MCF 10A (cell line): ENCODE measurements around the gene SPATA13. TPM values are rescaled to one million over a fixed set of nuclear protein-coding genes. Genes with fewer than 3 reads are reported as not detected.

Experiments used
- BruUV-seq: library from RNA; stranded (reverse); fragments of 400-500 nt; replicated peaks from 2 replicates; lab custom pipeline; 2021; lab: Mats Ljungman, UMichigan
- CTCF ChIA-PET: fragments of 300-600 bp; sonication (Branson Sonifier 250); formaldehyde crosslinking; extraction: SDS; loops from one replicate; lab custom pipeline; 2021; ENCODE audit warnings: antibody characterized with exemption, inconsistent platforms; lab: Yijun Ruan, JAX
- POLR2A ChIA-PET: fragments of 300-600, 350-650 bp; sonication (Branson Sonifier 250); formaldehyde crosslinking; extraction: SDS; loops from one replicate; lab custom pipeline; 2020; ENCODE audit warnings: antibody characterized with exemption, inconsistent platforms; lab: Yijun Ruan, JAX
- DNase-seq: peaks from one replicate; pipeline ENCODE4 v3.0.0-alpha.2; 2018; ENCODE audit not compliant: unreplicated experiment
- H3K27ac Mint-ChIP-seq: one replicate; pipeline ENCODE4 v1.8.0; 2022; ENCODE audit warnings: mild to moderate bottlenecking, low read depth, mixed read lengths; ENCODE audit not compliant: unreplicated experiment
- H3K27me3 Mint-ChIP-seq: one replicate; pipeline ENCODE4 v1.8.0; 2022; ENCODE audit warnings: mixed read lengths; ENCODE audit not compliant: insufficient read depth, unreplicated experiment
- H3K36me3 Mint-ChIP-seq: one replicate; pipeline ENCODE4 v1.8.0; 2022; ENCODE audit warnings: mild to moderate bottlenecking, moderate library complexity, mixed read lengths; ENCODE audit not compliant: insufficient read depth, unreplicated experiment
- H3K4me1 Mint-ChIP-seq: one replicate; pipeline ENCODE4 v1.8.0; 2022; ENCODE audit warnings: mixed read lengths; ENCODE audit not compliant: insufficient read depth, unreplicated experiment
- H3K4me3 Mint-ChIP-seq: one replicate; pipeline ENCODE4 v1.8.0; 2022; ENCODE audit warnings: mild to moderate bottlenecking, moderate library complexity, mixed read lengths; ENCODE audit not compliant: unreplicated experiment
- H3K9me3 Mint-ChIP-seq: one replicate; pipeline ENCODE4 v1.8.0; 2022; ENCODE audit warnings: mixed read lengths; ENCODE audit not compliant: unreplicated experiment
- intact Hi-C: fragments of 100-400 bp; cut with micrococcal nuclease; formaldehyde crosslinking; loops from 2 replicates; pipeline ENCODE4 v1.14.1; 2022
- total RNA-seq: library from RNA; stranded (reverse); gene quantifications from 2 replicates; pipeline ENCODE4 v1.2.3, GENCODE V29; 2022
- TF ChIP-seq, protein P1 (sequence below): fragments of 200-600 bp; IDR thresholded peaks from one replicate; pipeline ENCODE4 v1.8.0; 2022; ENCODE audit warnings: antibody characterized with exemption, mild to moderate bottlenecking; ENCODE audit not compliant: unreplicated experiment

The SPATA13 gene
- total RNA-seq, 1 experiment from 2014 or later = 2.2 TPM

DNA sequence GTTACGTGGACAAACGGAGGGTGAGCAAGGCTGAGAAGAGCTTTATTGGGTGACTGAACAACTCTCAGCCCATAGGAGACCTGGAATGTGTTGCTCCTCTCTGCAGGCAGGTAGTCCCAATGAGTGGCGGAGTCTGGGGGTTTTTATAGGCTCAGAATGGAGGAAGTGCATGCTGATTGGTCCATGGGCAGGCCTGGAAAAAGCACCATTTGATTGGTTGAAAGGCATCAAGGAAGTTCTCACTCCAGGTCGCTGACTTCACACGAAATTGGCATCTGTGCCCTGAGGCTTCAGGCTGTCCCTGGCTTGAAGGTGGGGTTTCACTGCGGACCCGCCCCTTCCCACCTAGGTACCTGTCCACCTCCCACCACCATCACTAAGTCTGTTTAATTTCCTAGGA, 65.4 kb downstream of the SPATA13 start:
- no peak for DNase-seq
- no peak overlapping the region for H3K27ac Mint-ChIP-seq
- TF ChIP-seq, protein P1, sequence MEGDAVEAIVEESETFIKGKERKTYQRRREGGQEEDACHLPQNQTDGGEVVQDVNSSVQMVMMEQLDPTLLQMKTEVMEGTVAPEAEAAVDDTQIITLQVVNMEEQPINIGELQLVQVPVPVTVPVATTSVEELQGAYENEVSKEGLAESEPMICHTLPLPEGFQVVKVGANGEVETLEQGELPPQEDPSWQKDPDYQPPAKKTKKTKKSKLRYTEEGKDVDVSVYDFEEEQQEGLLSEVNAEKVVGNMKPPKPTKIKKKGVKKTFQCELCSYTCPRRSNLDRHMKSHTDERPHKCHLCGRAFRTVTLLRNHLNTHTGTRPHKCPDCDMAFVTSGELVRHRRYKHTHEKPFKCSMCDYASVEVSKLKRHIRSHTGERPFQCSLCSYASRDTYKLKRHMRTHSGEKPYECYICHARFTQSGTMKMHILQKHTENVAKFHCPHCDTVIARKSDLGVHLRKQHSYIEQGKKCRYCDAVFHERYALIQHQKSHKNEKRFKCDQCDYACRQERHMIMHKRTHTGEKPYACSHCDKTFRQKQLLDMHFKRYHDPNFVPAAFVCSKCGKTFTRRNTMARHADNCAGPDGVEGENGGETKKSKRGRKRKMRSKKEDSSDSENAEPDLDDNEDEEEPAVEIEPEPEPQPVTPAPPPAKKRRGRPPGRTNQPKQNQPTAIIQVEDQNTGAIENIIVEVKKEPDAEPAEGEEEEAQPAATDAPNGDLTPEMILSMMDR = no peak

DNA sequence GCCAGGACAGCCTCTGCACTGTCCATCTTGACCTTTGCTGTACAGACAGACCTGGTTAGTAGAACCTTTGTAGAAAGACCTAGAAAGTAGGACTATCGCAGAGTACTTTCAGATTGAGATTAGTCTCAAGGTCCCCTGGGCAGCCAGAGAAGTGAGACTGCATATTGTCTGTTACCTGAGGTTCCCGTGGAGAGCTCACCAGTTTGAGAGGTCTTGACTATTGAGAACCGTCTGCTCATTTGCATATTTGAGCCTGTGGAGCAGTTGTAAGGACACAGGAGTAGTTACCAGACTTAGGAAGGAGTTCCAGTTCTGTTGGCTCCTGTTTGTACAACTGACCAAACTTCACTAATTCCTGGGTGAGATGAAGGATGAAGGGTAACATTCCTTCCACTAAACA, 66.2 kb downstream of the SPATA13 start:
- Mint-ChIP-seq H3K27me3 (no peaks in the 10 kb centered on the region), H3K27ac (no peak overlapping the region), H3K36me3 (no peaks in the 10 kb centered on the region), H3K4me1 (no peaks in the 10 kb centered on the region), H3K4me3 (no peak overlapping the region), H3K9me3 (no peaks in the 10 kb centered on the region)
- ChIA-PET CTCF (interaction anchor here (0.6 to 3.4 kb wide), 5 partner anchors 173 to 1603 kb away, joined by 3 to 16 read pairs (median 9); no protein-coding TSS in a partner anchor), POLR2A (interaction anchor here (0.7 to 1.7 kb wide), 2 partner anchors 65 to 207 kb away, joined by 3 to 4 read pairs; no protein-coding TSS in a partner anchor)
- TF ChIP-seq, protein P1 = no peak
- no TSS peak for BruUV-seq
- DNase-seq = no peak
- intact Hi-C loops = loop anchor here (10.0 kb wide), 1 partner anchor 498 kb away; no protein-coding TSS in a partner anchor

More for the DNA sequence above, 65.4 kb downstream of the SPATA13 start:
- no peaks in the 10 kb centered on the region for H3K9me3 Mint-ChIP-seq
- H3K4me1 Mint-ChIP-seq = no peaks in the 10 kb centered on the region
- intact Hi-C loops = loop anchor here (10.0 kb wide), 1 partner anchor 499 kb away; no protein-coding TSS in a partner anchor
- POLR2A ChIA-PET = no interaction called here
- no peak overlapping the region for H3K4me3 Mint-ChIP-seq
- no TSS peak for BruUV-seq
- no peaks in the 10 kb centered on the region for H3K27me3 Mint-ChIP-seq
- no peaks in the 10 kb centered on the region for H3K36me3 Mint-ChIP-seq
- CTCF ChIA-PET = interaction anchor here (0.6 to 3.4 kb wide), 7 partner anchors 55 to 304 kb away, joined by 3 to 16 read pairs (median 9); no protein-coding TSS in a partner anchor

DNA sequence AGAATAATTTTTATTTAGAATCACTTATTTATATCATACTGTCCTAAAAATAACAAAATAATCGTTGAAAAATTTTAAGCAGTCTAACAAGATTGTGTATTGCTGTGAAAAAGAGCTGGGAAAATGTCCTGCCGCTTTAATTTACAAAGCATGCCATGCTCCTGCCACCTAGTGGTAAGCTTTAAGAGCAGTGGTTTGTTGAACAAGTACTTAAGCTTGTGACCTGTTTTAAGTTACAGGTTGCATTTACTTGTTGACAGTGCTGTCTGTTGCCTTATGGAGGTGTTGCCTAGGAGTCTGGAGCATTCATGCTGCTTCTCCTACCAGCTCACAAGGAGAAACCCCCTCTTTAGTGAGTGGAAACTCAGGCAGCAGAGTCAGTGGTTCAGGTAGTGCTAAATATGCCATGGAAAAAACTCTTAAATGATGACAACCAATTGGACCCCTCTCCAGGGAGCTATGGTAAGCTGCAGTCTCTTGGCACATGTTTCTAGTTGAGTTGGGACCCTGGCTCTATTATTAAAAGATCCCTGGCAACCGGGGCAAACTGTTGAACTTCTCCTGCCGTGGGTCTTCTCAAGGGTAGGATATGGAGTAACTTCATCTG, 68.4 kb downstream of the SPATA13 start:
- ChIA-PET POLR2A (no interaction called here), CTCF (interaction anchor here (0.6 to 3.4 kb wide), 53 partner anchors 8 to 1241 kb away, joined by 3 to 40 read pairs (median 4); partner anchors contain the start of gene C1QTNF9B)
- H3K9me3 Mint-ChIP-seq = no peaks in the 10 kb centered on the region
- TF ChIP-seq, protein P1 = peak; percentile 63
- no peaks in the 10 kb centered on the region for H3K4me1 Mint-ChIP-seq
- H3K4me3 Mint-ChIP-seq = no peak overlapping the region
- H3K36me3 Mint-ChIP-seq = no peaks in the 10 kb centered on the region
- no TSS peak for BruUV-seq
- no peak overlapping the region for H3K27ac Mint-ChIP-seq
- peak; percentile 68 for DNase-seq
- no peaks in the 10 kb centered on the region for H3K27me3 Mint-ChIP-seq
- intact Hi-C loops = loop anchor here (2.0 to 10.0 kb wide), 4 partner anchors 176 to 496 kb away; no protein-coding TSS in a partner anchor

DNA sequence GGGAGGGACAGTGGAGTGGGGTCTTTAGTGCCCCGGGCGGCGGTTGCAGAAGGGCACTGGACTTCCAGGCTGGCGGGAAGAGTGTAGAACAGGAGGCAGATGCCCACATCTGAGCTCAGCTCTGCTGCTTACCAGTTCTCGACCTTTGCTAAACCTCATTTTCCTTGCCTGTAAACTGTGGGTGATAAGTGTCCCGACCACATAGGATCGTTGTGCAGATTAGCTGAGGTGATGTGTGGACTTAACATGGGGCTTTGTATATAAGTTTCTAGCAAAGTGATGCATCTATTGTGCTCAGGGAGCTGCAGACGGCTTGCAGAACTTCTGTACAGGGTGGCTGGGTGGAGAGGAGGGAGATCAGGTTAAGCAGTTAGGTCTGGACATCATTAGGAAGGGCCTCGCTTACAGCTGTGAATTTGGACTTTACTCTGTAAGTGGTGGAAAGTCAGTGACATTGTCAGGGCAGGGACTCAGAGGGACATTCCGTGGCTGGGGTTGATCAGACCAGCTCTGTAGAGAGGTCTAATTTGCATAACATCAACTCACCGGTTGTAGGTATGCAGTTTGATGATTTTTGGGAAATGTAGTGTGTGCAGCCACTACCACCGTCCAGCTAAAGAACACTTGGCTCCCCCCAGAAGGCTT, 70.0 kb downstream of the SPATA13 start:
- TF ChIP-seq, protein P1 = no peak
- intact Hi-C loops = no loop called here
- no TSS peak for BruUV-seq
- H3K4me3 Mint-ChIP-seq = no peak overlapping the region
- H3K4me1 Mint-ChIP-seq = no peaks in the 10 kb centered on the region
- ChIA-PET POLR2A (interaction anchor here (1.2 kb wide), 1 partner anchor 211 kb away, joined by 3 read pairs; no protein-coding TSS in a partner anchor), CTCF (interaction anchor here (0.6 to 3.8 kb wide), 14 partner anchors 10 to 943 kb away, joined by 3 to 25 read pairs (median 4); no protein-coding TSS in a partner anchor)
- no peaks in the 10 kb centered on the region for H3K27me3 Mint-ChIP-seq
- no peaks in the 10 kb centered on the region for H3K9me3 Mint-ChIP-seq
- no peak overlapping the region for H3K27ac Mint-ChIP-seq
- H3K36me3 Mint-ChIP-seq = no peaks in the 10 kb centered on the region
- DNase-seq = no peak
